D341Med (cell line): ENCODE measurements around the gene CUEDC1.

Experiments used
- DNase-seq: peaks from one replicate; pipeline ENCODE4 v3.0.0; 2012; ENCODE audit warnings: low spot score

Gene CUEDC1

DNA sequence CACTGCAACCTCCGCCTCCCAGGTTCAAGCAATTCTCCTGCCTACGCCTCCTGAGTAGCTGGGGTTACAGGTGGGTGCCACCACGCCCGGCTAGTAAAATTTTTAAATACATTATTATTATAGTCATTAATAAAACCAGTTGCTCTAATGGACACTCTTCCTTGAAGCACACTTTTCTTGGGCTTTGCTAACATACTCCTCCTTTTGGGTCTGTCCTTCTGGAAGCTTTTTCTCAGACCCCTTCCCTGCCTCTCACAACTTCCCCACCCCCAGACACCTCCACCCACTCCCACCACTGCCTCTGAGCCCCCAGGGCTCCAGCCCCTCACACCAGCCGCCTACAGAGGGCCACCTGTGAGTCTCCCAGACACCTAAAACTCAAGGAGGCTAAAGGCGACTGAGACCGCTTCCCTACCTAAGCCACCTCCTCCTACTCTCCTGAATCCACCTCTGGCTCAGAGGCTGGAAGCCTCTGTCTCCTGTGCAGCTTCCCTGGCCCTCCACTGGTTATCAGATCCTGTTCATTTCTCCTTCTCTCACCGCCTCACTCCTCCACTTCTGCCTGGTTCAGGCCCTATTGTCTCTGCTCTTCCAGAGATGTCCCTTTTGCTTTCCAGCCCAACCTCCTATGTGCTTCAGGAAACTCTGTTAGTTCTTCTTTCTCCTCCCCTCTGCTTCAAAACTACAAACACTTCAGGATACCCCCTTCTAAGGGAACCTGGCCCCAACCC lies 2.1 kb upstream of the CUEDC1 start:
- DNase-seq, result no peak

DNA sequence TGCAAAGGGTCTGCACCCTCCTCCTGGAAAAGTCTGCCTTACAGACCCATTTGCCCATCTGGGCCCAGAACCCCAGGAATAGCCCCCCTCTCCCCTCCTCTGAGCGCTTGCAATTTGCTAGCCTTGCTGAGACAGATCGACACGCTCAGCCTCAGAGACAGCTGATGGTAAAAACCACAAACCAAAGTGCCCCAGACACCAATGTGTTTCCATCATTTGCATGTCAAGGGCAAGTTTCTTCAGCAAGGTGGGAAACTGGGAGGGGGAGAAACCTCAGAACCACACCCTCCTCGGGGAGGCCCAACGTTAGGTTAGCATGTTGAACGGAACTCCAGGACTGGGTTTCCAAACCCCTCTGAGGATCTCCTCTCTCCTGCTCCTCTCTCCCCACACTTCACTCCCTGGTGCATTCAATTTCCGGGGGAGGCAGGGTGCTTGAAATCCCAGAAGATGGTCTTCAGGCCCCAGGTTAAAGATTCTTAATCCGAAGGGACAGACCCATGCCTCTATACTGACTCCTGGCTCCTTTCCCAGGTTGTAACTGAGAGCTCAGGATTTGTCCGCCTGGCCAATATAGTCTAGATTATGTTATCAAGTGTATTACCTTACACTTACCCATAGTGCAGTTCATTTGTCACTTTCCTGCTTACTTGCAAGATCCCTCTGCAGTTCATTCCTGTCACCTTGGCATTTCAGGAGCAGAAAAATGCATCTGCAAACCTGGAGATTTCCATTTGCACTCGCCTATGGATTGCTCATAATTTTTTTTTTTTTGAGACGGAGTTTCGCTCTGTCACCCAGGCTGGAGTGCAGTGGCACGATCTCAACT lies 1.3 kb upstream of the CUEDC1 start:
- peak; percentile 63 for DNase-seq

DNA sequence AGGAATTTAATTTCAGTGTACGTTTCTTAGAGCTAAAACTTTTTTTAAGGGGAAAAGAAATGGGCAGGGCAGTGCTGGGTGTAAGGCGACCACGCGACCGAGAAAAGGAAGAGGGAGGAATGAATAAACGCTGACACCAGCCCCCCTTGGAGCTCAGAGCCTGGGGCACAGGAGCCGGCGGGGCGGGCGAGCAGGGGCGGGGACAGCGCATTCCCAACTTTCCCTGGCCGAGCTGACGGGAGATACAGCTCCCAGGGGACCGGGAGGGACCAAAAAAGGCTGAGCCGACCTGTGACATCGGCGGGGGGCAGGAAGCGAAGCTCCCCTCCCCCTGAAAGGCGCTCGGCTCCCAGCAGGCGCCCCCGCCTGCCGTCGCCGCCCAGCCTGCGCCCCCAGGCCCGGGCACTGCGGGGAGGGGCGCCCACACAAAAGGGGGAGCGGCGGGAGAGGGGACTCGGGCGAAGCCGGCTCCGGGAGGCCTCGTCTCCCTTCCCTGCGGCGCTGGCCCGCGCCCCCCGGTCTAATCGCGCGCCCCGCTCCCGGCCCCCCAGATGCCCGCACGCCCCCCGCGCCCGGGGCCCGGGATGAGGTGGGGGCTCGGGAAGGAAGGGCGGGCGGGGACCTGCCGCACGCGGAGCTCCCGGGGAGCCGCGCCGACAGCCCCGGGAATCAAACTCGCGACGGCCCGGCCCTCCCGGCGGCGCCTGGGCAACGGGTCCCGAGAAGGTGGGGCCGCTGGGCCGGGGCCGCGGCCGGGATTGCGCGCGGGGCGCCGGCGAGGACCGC lies 622 bp downstream of the CUEDC1 start:
- DNase-seq, result peak; percentile 96

DNA sequence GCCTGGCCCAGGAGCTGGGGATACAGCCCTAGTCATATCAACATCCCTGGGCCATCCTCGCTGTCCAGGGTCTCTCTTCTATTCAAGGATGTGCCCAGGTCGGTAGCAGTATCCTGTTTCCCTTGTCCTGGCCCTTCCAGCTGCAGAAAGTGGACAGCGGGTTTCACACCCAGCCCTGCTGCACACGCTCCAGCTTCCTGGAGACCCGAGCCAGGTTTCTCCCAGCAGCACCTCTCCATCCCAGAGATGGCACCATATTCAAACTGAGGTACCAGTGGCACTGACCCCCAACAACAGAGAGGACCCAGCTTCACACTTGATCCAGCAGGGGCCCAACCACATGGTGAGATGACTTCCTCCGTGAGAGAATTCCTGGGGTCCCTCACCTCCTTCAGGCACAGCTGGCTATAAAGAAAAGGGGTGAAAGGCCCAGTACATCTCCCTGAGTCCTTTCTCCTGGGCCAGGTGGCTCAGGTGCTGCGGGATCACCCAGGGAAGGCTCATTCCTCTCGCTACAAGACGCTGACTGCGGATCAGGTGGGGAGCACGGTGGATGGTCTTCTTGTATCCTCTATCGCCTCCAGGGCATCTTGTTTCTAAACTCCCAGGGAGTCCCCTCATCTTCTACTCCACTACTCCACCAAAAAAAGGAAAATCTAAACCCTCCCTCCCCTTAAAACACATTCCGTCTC lies 1.4 kb downstream of the CUEDC1 start:
- DNase-seq, result no peak

DNA sequence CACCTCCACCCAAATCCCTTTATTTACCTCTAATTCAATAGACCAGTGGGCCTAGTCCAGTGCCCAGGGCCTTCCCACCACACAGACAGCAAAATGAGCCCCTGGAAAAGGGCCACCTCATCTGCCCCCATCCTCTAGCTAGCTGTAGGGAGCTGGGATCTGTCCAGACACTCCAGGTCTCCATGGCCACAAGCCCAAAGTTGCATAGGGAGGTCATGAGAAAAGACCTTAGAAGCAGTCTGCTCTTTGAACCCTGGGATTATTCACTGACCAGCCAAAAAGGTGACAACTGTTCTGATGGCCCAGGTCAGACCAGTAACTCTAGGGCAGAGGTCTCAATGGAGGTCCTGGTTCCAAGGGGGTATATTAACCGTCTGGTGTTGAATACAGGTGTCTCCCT lies 2.0 kb downstream of the CUEDC1 start:
- DNase-seq, result no peak

DNA sequence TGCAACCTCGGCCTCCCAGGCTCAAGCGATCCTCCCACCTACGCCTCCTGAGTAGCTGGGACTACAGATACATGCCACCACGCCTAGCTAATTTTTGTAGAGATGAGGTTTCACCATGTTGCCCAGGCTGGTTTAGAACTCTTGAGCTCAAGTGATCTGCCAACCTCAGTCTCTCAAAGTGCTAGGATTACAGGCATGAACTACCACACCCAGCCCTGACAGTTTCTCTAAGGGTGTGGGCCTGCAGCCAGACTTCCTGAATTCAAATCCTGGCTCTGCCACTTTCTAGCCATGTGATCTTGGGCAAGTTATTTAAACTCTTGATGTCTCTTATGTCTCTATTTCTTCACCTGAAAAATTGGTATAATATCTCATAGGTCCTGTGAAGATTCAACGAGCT lies 5.6 kb downstream of the CUEDC1 start:
- no peak for DNase-seq

DNA sequence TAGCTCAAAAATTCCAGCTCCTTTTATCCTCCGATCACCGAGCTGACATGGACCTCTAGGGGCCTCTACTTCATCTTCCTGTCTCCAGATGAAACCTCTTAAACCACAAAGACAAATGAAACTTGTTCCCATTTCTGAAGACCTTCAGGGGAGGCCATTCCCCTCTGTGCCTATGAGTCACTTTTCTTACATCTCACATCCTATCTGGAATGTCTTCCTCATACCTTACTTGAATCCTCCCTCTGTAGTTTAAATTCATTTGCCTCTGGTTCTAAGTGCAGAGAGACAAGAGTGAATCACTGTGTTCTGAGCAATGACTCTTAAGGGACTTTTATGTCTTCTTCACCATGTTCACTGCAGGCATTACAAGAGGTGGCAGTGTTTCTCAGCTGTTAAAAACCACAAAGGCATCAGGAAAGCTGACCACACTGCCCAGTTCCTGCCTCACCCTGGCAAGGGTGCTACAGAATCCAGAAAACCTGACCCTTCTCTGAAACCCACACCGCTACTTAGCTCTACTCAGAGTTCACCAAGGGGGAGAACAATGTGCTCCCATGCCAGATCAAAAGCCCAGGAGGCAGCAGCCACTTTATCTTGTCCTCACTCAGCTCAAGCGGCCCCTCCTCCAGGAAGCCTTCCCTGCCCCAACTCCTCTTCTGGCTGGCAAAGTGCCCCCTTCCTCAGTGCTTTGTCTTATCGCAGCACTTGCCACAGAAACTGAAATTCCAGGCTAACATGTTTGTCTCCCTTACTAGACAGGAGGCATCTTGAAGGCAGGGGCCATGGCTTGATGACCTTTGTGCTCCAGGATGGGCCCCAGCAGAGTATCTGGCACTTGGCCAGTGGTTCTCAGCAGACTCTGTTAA lies 6.4 kb downstream of the CUEDC1 start:
- DNase-seq, result no peak

DNA sequence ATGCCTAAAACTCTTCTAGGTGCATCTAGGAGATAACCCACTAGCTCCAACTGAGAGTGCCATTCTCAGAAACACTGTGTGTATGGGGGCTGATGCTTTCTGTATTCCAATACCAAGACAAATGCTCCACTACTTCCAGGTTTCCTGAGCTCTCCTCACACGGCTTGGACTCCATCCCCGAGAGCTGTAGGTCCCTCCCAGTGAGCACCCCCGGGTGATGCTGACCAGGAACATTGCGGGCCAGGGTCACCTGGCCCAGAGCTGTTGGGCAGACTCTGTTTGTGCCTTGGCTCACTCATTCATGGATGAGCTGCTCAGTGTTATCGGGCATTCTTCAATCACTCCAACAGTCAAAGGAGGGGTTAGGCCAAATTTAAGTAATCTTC lies 7.0 kb downstream of the CUEDC1 start:
- DNase-seq, result no peak

DNA sequence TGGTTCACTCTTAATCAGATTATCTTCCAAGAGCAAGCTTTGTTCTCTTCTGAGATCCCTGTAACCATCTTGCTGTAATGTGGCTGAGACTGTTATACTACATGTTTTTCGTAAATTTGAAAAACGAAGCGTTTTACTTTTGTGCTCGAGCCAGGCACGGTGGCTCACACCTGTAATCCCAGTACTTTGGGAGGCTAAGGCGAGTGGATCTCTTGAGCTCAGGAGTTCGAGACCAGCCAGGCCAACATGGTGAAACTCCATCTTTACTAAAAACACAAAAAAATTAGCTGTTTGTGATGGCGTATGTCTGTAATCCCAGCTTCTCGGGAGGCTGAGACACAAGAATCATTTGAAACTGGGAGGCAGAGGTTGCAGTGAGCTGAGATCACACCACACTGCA lies 7.8 kb downstream of the CUEDC1 start:
- DNase-seq, result no peak

DNA sequence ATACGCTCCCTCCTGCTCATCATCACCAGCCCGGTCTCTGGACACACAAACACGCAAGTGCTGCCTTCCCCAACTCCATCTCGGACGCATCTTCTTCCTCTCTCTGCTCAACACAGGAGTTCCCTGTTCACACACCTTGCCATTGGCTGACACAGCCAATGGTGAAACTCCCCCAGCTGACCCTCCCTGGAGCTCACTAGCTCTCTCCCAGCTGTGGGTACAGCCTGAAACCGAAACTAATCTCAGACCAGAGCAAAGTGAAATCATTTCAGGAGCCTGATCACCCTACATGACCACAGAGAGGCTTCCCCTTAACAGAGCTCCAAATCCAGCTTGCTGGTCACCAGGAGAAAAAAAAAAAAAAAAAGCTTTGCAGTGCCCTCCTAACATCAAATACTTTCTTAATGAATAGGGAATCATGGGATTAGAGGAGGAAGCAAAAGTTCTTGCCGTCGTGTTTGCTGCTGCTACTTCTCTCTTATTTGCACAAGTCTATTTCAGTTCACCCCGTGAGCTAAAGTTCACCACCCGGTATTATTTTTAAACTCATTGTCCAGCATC lies 8.3 kb downstream of the CUEDC1 start:
- no peak for DNase-seq

DNA sequence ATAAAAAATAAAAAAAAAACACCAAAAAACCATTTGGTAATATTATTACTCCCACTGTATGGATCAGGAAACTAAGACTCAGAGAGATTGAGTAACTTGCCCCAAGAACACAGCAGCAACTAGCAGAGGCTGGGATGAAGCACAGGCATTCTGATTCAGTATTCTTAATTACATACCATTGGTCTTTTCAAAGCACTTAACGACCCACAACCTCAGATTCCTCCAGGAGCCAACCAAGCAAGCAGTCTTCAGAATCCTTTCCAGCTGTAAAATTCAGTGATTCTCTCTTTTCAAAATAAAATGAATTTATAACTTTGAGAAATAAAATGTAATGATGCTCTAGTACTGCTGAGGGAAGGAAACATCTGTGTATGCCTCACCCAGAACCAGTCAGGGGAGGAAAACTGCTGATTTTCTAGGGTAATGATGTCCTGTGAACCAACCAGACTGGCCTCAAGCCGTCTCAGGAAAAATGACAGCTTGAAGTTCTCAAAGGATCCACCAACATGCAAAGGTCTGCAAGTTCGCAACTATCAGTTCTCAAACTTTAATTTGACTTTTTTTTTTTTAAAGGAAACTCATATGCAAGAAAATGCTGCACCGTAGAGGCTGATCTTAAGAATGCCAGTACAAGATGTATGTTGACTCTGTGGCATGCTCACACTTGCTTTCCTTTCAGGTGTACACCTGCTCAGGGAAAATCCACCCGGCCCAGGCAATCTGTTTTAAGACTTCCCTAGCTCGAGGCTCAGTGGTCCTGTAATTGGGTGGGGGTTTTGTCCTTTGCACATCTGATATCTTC lies 9.0 kb downstream of the CUEDC1 start:
- no peak for DNase-seq

DNA sequence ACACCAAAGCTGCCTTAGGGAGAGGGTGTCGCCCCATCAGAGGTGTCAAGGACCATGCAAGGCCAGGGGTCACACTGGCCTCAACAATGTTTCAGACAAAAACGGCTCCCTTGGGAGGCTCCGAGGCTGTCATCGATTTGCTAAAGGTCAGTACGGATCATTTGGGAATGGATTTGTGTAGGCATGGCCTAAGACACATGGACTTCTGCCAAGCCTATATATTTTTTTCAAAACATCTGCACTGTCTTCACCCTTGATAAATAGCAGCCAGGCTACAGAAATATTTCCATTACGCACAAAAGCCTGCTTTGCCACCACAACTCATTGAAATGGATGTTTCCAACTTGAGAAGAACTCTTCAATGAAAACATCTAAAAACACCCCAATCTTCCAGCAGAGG lies 10.3 kb downstream of the CUEDC1 start:
- no peak for DNase-seq

DNA sequence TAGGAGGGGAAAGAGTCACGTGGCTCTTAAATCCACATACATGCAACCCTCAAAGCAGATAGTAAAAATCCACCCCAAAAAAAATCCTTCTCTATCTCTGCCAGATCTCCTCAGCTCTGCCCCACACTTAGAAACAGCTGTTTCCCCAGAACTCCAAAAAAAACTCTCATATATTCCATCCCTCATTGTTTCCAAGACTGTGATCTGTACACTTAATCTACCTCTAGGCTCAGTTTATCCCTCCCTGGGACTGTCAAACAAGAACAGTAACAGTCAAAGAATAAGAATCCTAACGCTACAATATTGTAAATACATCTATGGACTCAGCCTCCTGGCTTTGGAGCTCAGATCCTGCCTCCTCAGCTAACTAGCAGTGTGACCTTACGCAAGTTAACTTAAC lies 11.6 kb downstream of the CUEDC1 start:
- DNase-seq, result no peak

DNA sequence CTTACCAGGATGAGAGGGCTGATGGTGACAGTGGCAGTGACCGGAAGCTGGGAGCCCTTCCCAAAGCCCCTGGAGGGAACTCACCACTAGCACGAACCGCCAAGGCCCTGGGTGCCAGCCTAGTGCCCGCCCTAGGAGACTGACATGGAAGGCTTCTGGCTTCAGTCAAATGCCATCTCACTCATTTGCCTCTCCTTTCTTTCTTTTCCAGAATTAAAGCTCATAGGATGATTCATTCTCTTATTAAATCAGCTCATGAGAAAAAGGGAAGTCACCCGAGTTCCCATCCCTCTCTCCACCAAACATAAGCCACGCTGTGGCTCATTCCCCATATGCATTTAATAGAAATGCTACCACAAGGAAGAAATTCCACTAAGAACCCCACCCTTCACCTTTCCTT lies 12.1 kb downstream of the CUEDC1 start:
- no peak for DNase-seq

DNA sequence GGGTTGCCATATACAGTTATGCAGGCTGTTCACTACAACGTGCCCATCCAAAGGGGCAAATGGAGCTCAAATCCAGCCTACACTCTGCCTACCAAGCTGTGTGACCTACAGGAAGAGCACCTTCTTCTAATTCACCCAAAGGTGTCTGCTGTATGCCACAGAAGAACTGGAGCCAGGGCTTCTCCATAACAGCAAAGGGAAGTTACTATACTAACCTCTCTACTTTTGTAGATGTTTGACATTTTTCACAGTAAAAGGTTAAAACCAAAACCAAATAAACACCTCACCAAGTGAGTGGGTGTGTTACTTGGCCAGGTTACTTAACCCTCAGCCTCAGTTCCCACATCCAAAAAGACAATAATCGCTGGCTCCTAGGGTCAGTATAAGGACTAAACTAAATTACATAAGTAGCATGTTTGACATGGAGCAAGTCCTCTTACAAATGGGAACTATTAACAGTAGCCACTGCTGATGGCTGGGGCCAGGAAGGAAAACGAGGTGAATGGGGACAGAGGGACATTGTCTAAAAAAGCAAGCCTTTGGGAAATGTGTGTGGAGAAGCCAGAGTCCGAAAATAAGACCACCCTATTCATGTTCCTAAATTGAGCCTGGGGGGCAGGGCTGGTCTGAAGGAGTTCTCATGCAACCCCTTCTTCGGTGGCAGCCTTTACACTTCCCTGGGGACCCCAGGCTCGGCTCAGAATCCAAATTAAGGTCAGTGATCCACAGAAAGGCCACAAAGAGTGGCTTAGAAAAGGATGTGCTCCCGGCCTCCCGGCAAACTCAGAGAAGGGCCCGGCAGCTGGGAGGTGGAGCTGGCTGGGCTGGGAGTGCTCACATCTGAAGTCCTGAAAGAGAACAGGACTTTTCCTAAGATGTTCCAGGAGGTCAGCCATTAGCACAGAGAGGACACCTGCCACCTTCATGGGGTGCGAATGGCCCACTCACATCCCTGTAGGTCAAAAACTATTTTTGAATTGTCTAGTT lies 13.5 kb downstream of the CUEDC1 start:
- no peak for DNase-seq

DNA sequence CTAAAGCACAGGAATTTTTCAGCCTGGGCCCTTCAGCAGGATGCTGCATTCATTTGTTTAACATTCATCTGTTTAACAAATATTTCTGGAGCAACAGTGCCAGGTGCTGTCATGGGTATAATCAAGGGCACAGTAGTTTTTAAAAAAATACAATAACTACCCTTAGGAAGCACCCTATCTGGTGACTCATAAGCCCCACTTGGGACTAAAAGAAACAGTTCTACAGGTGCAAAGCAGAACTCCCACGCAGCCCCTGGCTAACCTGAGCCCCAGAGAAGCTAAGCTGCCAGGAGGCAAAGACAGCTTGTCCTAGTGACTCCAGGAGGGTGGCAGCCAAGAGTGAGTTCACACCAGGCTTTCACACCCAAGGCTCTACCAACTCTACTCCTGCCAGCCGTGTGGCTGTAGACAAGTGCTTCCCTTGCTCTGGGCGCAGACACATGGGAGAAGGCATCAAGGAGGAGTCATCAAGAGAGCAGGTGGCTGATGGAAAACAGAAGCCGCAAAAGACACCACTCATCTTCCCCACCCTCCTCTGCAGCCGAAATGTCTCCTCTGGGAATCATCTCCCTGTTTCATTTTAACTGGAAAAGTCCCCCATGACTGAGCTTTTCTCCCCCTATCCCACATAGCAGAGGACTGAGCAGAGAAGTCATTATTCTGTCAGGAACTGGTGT lies 14.4 kb downstream of the CUEDC1 start:
- no peak for DNase-seq

DNA sequence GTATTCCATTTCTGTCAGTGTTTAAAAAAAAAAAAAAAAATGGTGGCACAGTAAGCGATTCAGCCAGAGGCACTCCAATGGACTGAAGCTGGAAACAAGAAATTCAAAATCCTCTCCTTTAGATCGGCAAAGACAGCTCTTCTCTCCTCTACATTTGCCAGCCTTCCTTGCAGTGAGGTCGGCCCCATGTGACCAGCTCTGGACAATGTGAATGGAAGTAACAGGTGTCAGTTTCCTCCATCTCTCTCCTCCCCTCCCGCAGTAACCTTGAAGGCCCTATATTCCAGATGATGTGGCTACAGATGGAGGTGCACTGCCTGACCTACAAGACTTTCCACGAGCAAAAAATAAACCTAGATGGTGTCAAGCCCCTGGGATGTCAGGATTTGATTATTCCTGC lies 15.0 kb downstream of the CUEDC1 start:
- no peak for DNase-seq

DNA sequence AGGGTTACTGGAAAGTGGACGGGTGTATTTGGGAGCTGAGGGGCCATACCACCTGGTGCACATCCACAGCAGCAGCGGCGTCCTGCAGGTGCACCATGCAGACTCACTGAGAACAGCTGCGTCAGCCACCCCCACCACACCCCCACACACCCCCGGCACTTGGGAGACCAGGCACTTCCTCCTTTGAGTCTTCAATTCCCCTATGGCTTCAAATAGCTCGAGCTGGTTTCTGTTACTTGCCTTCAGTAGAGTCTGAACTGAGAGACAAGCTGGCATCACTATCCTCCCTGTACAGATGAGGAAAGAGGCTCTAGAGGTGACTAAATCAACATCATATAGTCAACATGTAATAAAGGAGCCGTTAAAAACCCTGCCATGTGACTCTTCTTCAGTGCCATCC lies 15.4 kb downstream of the CUEDC1 start:
- no peak for DNase-seq
